ENCODE data around the gene RAB25.

Gene RAB25

DNA sequence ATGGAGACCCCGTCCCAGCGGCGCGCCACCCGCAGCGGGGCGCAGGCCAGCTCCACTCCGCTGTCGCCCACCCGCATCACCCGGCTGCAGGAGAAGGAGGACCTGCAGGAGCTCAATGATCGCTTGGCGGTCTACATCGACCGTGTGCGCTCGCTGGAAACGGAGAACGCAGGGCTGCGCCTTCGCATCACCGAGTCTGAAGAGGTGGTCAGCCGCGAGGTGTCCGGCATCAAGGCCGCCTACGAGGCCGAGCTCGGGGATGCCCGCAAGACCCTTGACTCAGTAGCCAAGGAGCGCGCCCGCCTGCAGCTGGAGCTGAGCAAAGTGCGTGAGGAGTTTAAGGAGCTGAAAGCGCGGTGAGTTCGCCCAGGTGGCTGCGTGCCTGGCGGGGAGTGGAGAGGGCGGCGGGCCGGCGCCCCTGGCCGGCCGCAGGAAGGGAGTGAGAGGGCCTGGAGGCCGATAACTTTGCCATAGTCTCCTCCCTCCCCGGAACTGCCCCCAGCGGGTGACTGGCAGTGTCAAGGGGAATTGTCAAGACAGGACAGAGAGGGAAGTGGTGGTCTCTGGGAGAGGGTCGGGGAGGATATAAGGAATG is 54.1 kb downstream of the RAB25 start (continued):
- TF ChIP-seq ZXDB (tag by site-specific recombination; IDR thresholded peaks at IDR 0.05) (peak; percentile 15; the same call in 1 of the 2 replicates), ZFP37 (tag by site-specific recombination; IDR thresholded peaks at IDR 0.05) (peak; percentile 45; the same call in 1 of the 2 replicates), ZNF350 (tag by site-specific recombination; IDR thresholded peaks at IDR 0.05) (no peak), ZBTB20 (tag by site-specific recombination; IDR thresholded peaks at IDR 0.05) (peak; percentile 27; the same call in 1 of the 2 replicates), ZNF335 (tag by site-specific recombination; conservative IDR thresholded peaks at IDR 0.05) (peak; percentile 76), ZNF423 (tag by site-specific recombination; IDR thresholded peaks at IDR 0.05) (0 out of 2 replicates have a peak, but pooled peaks have one; percentile 46), KLF8 (tag by site-specific recombination; IDR thresholded peaks at IDR 0.05) (peak; percentile 39), SP3 (tag by site-specific recombination; IDR thresholded peaks at IDR 0.05) (0 out of 2 replicates have a peak, but pooled peaks have one; percentile 24), YY1 (tag by site-specific recombination; IDR thresholded peaks at IDR 0.05) (no peak), ZNF341 (tag by site-specific recombination; IDR thresholded peaks at IDR 0.05; ENCODE audit: low read depth) (peak; percentile 71), ZNF112 (tag by site-specific recombination; IDR thresholded peaks at IDR 0.05) (no peak), WT1 (tag by site-specific recombination; IDR thresholded peaks at IDR 0.05) (peak; percentile 65), SP2 (tag by site-specific recombination; IDR thresholded peaks at IDR 0.05) (peak; percentile 70)
- TF ChIP-seq, protein P1, sequence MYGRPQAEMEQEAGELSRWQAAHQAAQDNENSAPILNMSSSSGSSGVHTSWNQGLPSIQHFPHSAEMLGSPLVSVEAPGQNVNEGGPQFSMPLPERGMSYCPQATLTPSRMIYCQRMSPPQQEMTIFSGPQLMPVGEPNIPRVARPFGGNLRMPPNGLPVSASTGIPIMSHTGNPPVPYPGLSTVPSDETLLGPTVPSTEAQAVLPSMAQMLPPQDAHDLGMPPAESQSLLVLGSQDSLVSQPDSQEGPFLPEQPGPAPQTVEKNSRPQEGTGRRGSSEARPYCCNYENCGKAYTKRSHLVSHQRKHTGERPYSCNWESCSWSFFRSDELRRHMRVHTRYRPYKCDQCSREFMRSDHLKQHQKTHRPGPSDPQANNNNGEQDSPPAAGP (tag by site-specific recombination; IDR thresholded peaks at IDR 0.05) = no peak
- TF ChIP-seq, protein P2, sequence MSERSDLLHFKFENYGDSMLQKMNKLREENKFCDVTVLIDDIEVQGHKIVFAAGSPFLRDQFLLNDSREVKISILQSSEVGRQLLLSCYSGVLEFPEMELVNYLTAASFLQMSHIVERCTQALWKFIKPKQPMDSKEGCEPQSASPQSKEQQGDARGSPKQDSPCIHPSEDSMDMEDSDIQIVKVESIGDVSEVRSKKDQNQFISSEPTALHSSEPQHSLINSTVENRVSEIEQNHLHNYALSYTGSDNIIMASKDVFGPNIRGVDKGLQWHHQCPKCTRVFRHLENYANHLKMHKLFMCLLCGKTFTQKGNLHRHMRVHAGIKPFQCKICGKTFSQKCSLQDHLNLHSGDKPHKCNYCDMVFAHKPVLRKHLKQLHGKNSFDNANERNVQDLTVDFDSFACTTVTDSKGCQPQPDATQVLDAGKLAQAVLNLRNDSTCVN (tag by site-specific recombination; optimal IDR thresholded peaks at IDR 0.05) = peak; percentile 81
- TF ChIP-seq, protein P3, sequence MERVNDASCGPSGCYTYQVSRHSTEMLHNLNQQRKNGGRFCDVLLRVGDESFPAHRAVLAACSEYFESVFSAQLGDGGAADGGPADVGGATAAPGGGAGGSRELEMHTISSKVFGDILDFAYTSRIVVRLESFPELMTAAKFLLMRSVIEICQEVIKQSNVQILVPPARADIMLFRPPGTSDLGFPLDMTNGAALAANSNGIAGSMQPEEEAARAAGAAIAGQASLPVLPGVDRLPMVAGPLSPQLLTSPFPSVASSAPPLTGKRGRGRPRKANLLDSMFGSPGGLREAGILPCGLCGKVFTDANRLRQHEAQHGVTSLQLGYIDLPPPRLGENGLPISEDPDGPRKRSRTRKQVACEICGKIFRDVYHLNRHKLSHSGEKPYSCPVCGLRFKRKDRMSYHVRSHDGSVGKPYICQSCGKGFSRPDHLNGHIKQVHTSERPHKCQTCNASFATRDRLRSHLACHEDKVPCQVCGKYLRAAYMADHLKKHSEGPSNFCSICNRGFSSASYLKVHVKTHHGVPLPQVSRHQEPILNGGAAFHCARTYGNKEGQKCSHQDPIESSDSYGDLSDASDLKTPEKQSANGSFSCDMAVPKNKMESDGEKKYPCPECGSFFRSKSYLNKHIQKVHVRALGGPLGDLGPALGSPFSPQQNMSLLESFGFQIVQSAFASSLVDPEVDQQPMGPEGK (tag by site-specific recombination; IDR thresholded peaks at IDR 0.05) = peak; percentile 63; the same call in 1 of the 2 replicates
- TF ChIP-seq, protein P4, sequence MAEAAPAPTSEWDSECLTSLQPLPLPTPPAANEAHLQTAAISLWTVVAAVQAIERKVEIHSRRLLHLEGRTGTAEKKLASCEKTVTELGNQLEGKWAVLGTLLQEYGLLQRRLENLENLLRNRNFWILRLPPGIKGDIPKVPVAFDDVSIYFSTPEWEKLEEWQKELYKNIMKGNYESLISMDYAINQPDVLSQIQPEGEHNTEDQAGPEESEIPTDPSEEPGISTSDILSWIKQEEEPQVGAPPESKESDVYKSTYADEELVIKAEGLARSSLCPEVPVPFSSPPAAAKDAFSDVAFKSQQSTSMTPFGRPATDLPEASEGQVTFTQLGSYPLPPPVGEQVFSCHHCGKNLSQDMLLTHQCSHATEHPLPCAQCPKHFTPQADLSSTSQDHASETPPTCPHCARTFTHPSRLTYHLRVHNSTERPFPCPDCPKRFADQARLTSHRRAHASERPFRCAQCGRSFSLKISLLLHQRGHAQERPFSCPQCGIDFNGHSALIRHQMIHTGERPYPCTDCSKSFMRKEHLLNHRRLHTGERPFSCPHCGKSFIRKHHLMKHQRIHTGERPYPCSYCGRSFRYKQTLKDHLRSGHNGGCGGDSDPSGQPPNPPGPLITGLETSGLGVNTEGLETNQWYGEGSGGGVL (tag by site-specific recombination; IDR thresholded peaks at IDR 0.05) = peak; percentile 29; the same call in 1 of the 2 replicates
- TF ChIP-seq, protein P5, sequence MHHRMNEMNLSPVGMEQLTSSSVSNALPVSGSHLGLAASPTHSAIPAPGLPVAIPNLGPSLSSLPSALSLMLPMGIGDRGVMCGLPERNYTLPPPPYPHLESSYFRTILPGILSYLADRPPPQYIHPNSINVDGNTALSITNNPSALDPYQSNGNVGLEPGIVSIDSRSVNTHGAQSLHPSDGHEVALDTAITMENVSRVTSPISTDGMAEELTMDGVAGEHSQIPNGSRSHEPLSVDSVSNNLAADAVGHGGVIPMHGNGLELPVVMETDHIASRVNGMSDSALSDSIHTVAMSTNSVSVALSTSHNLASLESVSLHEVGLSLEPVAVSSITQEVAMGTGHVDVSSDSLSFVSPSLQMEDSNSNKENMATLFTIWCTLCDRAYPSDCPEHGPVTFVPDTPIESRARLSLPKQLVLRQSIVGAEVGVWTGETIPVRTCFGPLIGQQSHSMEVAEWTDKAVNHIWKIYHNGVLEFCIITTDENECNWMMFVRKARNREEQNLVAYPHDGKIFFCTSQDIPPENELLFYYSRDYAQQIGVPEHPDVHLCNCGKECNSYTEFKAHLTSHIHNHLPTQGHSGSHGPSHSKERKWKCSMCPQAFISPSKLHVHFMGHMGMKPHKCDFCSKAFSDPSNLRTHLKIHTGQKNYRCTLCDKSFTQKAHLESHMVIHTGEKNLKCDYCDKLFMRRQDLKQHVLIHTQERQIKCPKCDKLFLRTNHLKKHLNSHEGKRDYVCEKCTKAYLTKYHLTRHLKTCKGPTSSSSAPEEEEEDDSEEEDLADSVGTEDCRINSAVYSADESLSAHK (tag by site-specific recombination; IDR thresholded peaks at IDR 0.05) = peak; percentile 86

Data from HEK293 (cell line).